ENCODE data around the gene RBM15.
A peak's percentile ranks its signal among the peaks of the same experiment; 100 is the strongest.

Gene RBM15

DNA sequence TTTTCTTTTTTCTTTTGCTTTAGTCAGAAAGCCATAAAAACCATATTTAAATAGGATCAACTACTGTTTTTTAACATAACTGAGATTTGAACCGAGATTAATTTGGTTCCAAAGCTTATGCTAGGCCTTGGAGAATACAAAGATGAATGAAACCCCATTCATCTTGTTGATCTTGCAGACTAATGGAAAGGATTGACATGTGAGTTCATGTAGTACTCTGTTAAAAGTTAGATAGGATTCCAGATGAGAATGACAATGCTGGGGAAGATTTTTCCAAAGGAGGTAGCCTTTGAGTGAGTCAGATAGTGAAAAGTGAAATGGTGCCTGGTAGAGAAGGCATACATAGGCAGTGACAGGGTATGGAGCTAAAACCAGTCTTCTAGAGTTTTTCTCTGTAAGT, 22.7 kb downstream of the RBM15 start:
- Mint-ChIP-seq H3K4me1 (peaks cover 10% of the 10 kb centered on the region), H3K9me3 (no peaks in the 10 kb centered on the region), H3K27me3 (no peaks in the 10 kb centered on the region), H3K27ac (no peak overlapping the region), H3K36me3 (peaks cover 32% of the 10 kb centered on the region), H3K4me3 (no peak overlapping the region)
- no peak for ATAC-seq

GRCh38 chr1:110364221-110364620, 25.0 kb downstream of the RBM15 start:
- ATAC-seq, result no peak
- peaks cover 32% of the 10 kb centered on the region for H3K36me3 Mint-ChIP-seq
- H3K9me3 Mint-ChIP-seq, result no peaks in the 10 kb centered on the region
- H3K4me3 Mint-ChIP-seq, result no peak overlapping the region
- no peaks in the 10 kb centered on the region for H3K27me3 Mint-ChIP-seq
- no peak overlapping the region for H3K27ac Mint-ChIP-seq
- peaks cover 10% of the 10 kb centered on the region for H3K4me1 Mint-ChIP-seq

DNA sequence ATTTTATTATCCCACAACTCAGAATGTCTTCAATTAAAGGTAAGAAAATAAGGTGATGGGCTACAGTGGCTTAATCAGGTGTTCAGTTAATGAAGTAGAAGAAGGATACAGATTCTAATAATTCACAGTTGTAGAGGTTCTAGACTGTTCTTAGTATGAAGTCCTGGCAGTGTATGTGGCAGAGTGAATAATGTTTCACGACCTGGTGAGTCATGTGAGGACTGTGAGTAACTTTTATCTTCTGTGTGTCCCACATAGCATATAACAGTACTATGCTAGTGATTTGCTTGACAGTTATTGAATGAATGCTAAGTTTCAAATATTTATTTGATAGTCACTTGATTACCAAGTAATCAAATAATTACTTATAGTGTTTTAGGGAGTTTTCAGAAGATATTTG, 31.6 kb downstream of the RBM15 start:
- H3K4me1 Mint-ChIP-seq, result peaks cover 4% of the 10 kb centered on the region

DNA sequence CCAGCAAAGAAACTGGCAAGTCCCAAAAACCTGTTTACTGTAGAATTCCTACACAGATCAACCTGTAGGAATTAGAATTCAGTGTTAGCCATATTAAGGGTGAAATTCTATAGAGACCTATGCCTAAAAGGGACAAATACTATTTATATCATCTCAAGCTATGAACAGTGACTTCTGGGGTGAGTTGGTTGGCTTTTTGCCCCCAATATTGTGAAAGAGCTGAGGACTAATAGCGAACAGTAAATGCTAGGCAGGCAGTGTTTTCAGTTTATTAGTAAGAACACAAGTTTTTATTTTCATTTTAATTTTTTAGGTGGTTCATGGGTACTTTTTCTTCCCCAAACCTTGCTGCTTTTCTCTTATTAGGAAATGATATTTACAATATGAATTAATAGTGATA, 36.3 kb downstream of the RBM15 start:
- Mint-ChIP-seq H3K4me3 (no peak overlapping the region), H3K4me1 (peaks cover 20% of the 10 kb centered on the region), H3K27me3 (no peaks in the 10 kb centered on the region), H3K36me3 (peaks cover 36% of the 10 kb centered on the region), H3K9me3 (peaks cover 3% of the 10 kb centered on the region), H3K27ac (no peak overlapping the region)
- no peak for ATAC-seq

More for the DNA sequence above, 31.6 kb downstream of the RBM15 start:
- ATAC-seq, result no peak
- H3K9me3 Mint-ChIP-seq, result no peaks in the 10 kb centered on the region
- peak overlapping the region; percentile 11 for H3K27ac Mint-ChIP-seq
- no peaks in the 10 kb centered on the region for H3K27me3 Mint-ChIP-seq
- no peak overlapping the region for H3K4me3 Mint-ChIP-seq
- peaks cover 19% of the 10 kb centered on the region for H3K36me3 Mint-ChIP-seq

- peaks cover 44% of the 10 kb centered on the region for H3K36me3 Mint-ChIP-seq
- H3K4me3 Mint-ChIP-seq, result peak overlapping the region; percentile 60
- H3K27me3 Mint-ChIP-seq, result no peaks in the 10 kb centered on the region
- ATAC-seq, result peak; percentile 75
- peaks cover 68% of the 10 kb centered on the region for H3K4me1 Mint-ChIP-seq
- H3K27ac Mint-ChIP-seq, result peak overlapping the region; percentile 86
- peaks cover 3% of the 10 kb centered on the region for H3K9me3 Mint-ChIP-seq
Measured at GRCh38 chr1:110380672-110381283, 41.6 kb downstream of the RBM15 start.

- peaks cover 3% of the 10 kb centered on the region for H3K9me3 Mint-ChIP-seq
- ATAC-seq, result no peak
- H3K4me1 Mint-ChIP-seq, result peaks cover 94% of the 10 kb centered on the region
- H3K36me3 Mint-ChIP-seq, result peaks cover 41% of the 10 kb centered on the region
- H3K4me3 Mint-ChIP-seq, result peak overlapping the region; percentile 48
- peak overlapping the region; percentile 60 for H3K27ac Mint-ChIP-seq
- no peaks in the 10 kb centered on the region for H3K27me3 Mint-ChIP-seq
Measured at GRCh38 chr1:110383251-110383990, 44.2 kb downstream of the RBM15 start.

DNA sequence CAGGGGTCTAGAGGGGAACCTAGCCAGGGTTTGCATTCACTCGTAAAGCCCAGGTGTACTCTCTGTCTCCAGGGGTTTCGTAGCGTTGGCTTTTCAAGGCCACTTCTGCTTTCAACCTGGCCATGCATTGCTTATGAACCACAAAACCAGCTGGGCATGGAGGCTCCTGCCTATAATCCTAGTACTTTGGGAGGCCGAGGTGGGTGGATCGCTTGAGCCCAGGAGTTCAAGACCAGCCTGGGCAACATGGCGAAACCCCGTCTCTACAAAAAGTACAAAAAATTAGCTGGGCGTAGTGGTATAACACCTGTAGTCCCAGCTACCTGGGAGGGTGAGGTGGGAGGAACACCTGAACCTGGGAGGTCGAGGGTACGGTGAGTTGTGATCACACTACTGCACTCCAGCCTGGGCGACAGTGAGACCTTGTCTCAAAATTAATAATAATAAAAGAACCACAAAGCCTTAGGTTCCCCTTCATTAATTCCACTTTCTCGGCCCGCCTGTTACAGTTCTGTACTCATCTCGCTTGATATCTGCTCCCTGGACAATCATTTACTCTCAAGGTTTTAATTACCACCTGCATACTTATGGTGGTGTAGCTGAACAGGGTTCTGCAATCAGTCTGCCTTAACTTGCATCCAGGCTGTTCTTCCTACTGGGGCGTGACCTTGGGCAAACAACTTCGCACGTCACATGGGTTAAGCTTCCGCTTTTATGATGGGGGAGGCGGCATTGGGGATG, 45.6 kb downstream of the RBM15 start:
- peaks cover 92% of the 10 kb centered on the region for H3K4me1 Mint-ChIP-seq
- H3K9me3 Mint-ChIP-seq, result no peaks in the 10 kb centered on the region
- peak overlapping the region; percentile 61 for H3K4me3 Mint-ChIP-seq
- peaks cover 36% of the 10 kb centered on the region for H3K36me3 Mint-ChIP-seq
- ATAC-seq, result peak; percentile 89
- H3K27ac Mint-ChIP-seq, result peak overlapping the region; percentile 60
- H3K27me3 Mint-ChIP-seq, result no peaks in the 10 kb centered on the region

DNA sequence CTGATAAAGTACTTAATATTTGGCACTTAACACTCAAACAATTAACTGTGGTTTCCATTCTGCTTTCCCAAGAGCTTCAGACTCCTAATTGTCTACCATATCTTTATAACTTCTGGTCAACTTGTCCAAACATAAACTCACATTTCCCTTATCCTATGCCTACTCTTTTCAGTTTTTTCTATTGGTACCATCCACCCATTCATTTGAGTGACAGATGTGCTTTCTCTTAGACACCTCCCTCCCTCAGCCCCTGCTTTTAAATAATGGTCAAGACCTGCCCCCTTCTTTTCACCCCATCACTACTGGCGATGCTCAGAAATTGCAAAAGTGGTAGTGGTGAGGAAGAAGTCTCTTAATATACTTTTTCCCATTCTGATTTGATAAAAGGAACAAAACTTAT, 46.2 kb downstream of the RBM15 start:
- Mint-ChIP-seq H3K4me3 (peak overlapping the region; percentile 61), H3K27ac (peak overlapping the region; percentile 60), H3K4me1 (peaks cover 91% of the 10 kb centered on the region), H3K9me3 (no peaks in the 10 kb centered on the region), H3K27me3 (no peaks in the 10 kb centered on the region), H3K36me3 (peaks cover 42% of the 10 kb centered on the region)
- ATAC-seq, result no peak

GRCh38 chr1:110387048-110387754, 48.0 kb downstream of the RBM15 start:
- H3K9me3 Mint-ChIP-seq, result no peaks in the 10 kb centered on the region
- peaks cover 36% of the 10 kb centered on the region for H3K36me3 Mint-ChIP-seq
- peak overlapping the region; percentile 30 for H3K4me3 Mint-ChIP-seq
- peaks cover 74% of the 10 kb centered on the region for H3K4me1 Mint-ChIP-seq
- H3K27ac Mint-ChIP-seq, result peak overlapping the region; percentile 60
- ATAC-seq, result no peak
- H3K27me3 Mint-ChIP-seq, result no peaks in the 10 kb centered on the region

DNA sequence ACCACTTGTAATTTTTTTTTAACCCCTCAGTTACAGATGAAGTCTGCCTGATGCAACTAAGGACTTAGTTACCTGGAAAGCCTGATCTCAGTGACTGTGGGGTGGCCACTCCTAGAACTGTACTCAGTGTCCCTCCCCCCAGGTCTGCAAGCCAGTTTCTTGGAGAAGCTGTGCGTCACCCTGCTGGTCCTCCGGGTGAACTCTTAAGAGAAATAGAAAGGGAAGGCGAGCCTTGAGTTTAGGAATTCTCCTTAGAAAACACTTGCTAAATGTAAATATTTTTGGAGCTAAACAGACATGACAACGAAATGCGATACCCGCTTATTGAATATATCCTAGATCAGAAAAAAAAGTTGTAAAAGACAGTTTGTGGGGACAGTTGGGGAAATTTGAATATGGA, 50.9 kb downstream of the RBM15 start:
- no peak for ATAC-seq
- peaks cover 49% of the 10 kb centered on the region for H3K4me1 Mint-ChIP-seq
- H3K36me3 Mint-ChIP-seq, result peaks cover 46% of the 10 kb centered on the region
- H3K9me3 Mint-ChIP-seq, result no peaks in the 10 kb centered on the region
- H3K27me3 Mint-ChIP-seq, result no peaks in the 10 kb centered on the region
- peak overlapping the region; percentile 41 for H3K4me3 Mint-ChIP-seq
- H3K27ac Mint-ChIP-seq, result no peak overlapping the region

DNA sequence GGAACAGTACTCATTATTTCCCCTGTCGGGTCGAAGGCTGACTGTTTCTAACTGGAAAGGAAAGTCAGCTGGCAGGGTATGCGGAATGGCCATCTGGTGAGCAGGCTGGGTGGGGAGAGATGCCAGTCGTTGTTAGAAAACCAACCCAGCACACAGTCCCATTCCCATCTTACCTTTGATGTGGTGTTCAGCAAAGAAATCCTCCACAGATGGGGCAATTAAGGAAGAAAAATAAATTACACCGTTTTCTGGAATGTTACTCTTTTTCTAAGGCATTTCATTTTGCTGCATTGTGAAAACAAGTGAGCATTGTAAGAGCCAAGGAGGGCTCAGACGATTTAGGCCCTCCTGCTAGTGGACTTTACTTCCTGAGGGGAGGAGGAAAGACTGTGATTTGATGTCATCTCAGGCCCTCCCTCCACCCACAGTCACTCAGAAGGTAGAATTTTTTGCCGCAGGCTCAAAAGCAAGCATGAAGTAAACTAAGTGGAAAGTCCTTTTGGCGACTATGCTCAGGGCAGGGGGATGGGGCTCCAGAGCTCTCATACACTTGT, 51.6 kb downstream of the RBM15 start, which contains the start of gene SLC16A4:
Gene SLC16A4 (minus strand): TSS at position 335 of the 554 bp plus-strand sequence. CDS start 1,703 bp downstream, outside the sequence.
- ATAC-seq, result no peak
- H3K27me3 Mint-ChIP-seq, result no peaks in the 10 kb centered on the region
- peak within 1 kb of the TSS; percentile 41 for H3K4me3 Mint-ChIP-seq
- no peak within 1 kb of the TSS for H3K27ac Mint-ChIP-seq
- no peaks in the 10 kb centered on the region for H3K9me3 Mint-ChIP-seq
- H3K36me3 Mint-ChIP-seq, result peaks cover 52% of the 10 kb centered on the region
- peaks cover 42% of the 10 kb centered on the region for H3K4me1 Mint-ChIP-seq

DNA sequence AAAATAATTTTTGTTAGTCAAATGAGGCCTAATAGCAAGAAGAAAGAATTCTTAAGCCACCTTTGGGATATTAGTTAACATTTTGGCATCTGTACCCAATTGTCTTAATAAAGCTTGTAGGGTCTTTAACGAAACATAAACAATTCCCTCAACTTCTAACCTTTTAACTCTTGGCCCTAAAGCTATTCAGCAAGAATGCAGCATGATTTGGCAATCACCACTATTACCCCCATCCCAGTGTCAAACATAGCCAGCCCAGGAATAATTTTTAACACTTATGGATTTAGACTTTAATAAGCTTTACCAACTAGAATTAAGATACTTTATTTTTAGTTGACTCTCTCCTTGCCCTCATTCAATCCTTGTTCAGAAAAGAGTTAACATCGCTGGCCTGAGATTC, 54.1 kb downstream of the RBM15 start:
- no peak overlapping the region for H3K27ac Mint-ChIP-seq
- ATAC-seq, result no peak
- H3K36me3 Mint-ChIP-seq, result peaks cover 42% of the 10 kb centered on the region
- H3K4me1 Mint-ChIP-seq, result peaks cover 17% of the 10 kb centered on the region
- H3K4me3 Mint-ChIP-seq, result no peak overlapping the region
- no peaks in the 10 kb centered on the region for H3K27me3 Mint-ChIP-seq
- H3K9me3 Mint-ChIP-seq, result no peaks in the 10 kb centered on the region

DNA sequence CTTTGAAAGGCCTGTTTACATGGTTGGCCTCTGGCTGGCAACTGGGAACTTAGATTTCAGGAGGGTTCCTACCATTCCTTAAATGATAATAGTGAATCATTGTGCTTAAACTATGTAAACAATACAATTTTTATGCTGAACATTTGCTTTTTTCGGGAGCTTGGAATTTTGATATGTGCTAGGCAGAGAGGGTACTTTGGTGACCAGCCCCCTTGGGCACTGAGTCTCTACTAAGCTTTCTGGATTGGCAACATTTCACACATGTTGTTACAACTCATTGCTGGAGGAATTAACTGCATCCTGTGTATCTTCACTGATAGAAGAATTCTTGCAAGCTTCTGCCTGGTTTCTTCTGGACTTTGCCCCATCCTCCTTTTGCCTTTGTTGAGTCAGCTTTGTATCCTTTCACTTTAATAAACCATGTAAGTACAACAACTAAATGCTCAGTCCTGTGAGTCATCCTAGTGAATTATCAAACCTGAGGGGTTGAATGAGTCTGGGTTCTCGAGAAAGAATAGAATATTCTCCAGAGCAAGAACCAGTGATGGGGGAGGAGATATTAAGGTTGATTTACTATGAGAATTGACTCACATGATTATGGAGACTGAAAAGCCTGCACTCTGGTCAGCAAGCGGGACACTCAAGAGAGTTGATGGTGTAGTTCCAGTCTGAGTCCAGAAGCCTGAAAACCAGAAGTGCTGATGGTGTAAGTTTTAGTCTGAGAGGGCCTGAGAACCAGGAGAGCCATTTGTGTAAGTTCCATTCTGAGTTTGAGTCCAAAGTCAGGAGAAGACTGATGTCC, 54.7 kb downstream of the RBM15 start:
- Mint-ChIP-seq H3K4me3 (no peak overlapping the region), H3K27me3 (no peaks in the 10 kb centered on the region), H3K36me3 (peaks cover 45% of the 10 kb centered on the region), H3K4me1 (peaks cover 14% of the 10 kb centered on the region), H3K9me3 (no peaks in the 10 kb centered on the region), H3K27ac (peak overlapping the region; percentile 32)
- no peak for ATAC-seq

GRCh38 chr1:110394493-110394820, 55.3 kb downstream of the RBM15 start:
- Mint-ChIP-seq H3K27me3 (no peaks in the 10 kb centered on the region), H3K4me3 (no peak overlapping the region), H3K36me3 (peaks cover 42% of the 10 kb centered on the region), H3K4me1 (peaks cover 9% of the 10 kb centered on the region), H3K9me3 (no peaks in the 10 kb centered on the region), H3K27ac (no peak overlapping the region)
- no peak for ATAC-seq
